ENCODE data around the gene TENM3.

DNA sequence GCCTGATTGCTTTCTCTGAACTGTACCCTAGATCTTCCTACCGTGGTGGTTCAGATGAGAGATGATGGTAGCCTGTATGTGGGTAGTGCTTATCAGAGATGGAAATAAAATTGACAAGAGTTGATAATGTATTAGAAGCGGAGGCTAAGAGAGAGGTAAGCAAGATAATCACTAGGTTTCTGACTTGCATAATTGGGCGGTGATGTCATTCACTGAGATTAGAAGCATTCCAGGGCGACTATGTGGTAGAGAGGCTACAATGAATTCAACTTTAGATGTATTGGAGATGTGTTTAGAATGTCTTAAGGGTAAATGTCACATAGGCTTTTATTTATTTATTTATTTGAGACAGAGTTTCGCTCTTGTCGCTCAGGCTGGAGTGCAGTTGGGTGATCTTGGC, 415 bp upstream of the TENM3 start:
- TF ChIP-seq CTCF (conservative IDR thresholded peaks at IDR 0.05) (no peak), ZFX (IDR thresholded peaks at IDR 0.05) (no peak)

Measured in C4-2B (cell line).